WERI-Rb-1 (cell line): ENCODE data around the gene PSMB9.

ENCODE experiments used
- DNase-seq: peaks from one replicate; pipeline ENCODE4 v3.0.0-alpha.2; 2020
- H3K27ac ChIP-seq: fragments of 250-450 bp; sonication (Bioruptor Pico); 2 replicates; pipeline ENCODE4 v1.5.1; 2020; ENCODE audit warnings: mild to moderate bottlenecking, moderate library complexity
- H3K27me3 ChIP-seq: fragments of 250-450 bp; sonication (Bioruptor Pico); 2 replicates; pipeline ENCODE4 v1.5.1; 2021; ENCODE audit warnings: mild to moderate bottlenecking, low read depth, moderate library complexity; ENCODE audit not compliant: insufficient read depth, severe bottlenecking
- H3K36me3 ChIP-seq: fragments of 250-450 bp; sonication (Bioruptor Pico); 2 replicates; pipeline ENCODE4 v1.5.1; 2020; ENCODE audit warnings: mild to moderate bottlenecking, moderate library complexity
- H3K4me3 ChIP-seq: 2 replicates; pipeline ENCODE4 v1.5.1; 2011; ENCODE audit warnings: low read depth, mild to moderate bottlenecking, control low read depth, low read length
- H3K9me3 ChIP-seq: fragments of 250-450 bp; sonication (Bioruptor Pico); 2 replicates; pipeline ENCODE4 v1.5.1; 2021; ENCODE audit warnings: mild to moderate bottlenecking, moderate library complexity; ENCODE audit not compliant: severe bottlenecking
- CTCF ChIP-seq: IDR thresholded peaks from 2 replicates; pipeline ENCODE4 v1.5.1; 2011; ENCODE audit warnings: low read depth, mild to moderate bottlenecking, control low read depth, inconsistent platforms, low read length

Gene PSMB9

GRCh38 chr6:32858194-32858593, 4.2 kb downstream of the PSMB9 start:
- H3K9me3 ChIP-seq: no peaks in the 10 kb centered on the region
- H3K27ac ChIP-seq: no peak overlapping the region
- DNase-seq: no peak
- H3K27me3 ChIP-seq: peaks cover 58% of the 10 kb centered on the region
- no peak overlapping the region for H3K4me3 ChIP-seq
- no peak for TF ChIP-seq CTCF
- no peaks in the 10 kb centered on the region for H3K36me3 ChIP-seq

DNA sequence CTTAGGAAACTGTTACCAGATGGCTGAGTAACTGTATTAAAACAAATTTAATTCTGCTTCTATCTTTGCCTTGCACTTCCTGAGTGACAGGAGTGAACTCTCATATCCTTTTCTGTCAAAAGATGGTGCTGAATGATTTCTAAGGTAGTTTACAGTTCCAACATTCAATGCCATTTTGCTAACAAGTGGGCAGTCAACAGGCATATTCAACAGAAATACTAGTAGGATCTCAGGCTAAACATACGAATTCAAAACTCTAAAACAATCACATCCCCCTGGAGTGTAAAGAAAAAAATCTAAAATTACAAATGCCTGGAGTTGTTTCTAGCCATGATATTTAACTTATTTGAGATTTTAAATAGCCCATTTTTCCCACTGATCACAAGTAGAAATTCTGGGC, 6.7 kb downstream of the PSMB9 start:
- H3K36me3 ChIP-seq: no peaks in the 10 kb centered on the region
- peaks cover 53% of the 10 kb centered on the region for H3K27me3 ChIP-seq
- no peak overlapping the region for H3K4me3 ChIP-seq
- no peak overlapping the region for H3K27ac ChIP-seq
- TF ChIP-seq CTCF: no peak
- H3K9me3 ChIP-seq: no peaks in the 10 kb centered on the region
- DNase-seq: no peak

DNA sequence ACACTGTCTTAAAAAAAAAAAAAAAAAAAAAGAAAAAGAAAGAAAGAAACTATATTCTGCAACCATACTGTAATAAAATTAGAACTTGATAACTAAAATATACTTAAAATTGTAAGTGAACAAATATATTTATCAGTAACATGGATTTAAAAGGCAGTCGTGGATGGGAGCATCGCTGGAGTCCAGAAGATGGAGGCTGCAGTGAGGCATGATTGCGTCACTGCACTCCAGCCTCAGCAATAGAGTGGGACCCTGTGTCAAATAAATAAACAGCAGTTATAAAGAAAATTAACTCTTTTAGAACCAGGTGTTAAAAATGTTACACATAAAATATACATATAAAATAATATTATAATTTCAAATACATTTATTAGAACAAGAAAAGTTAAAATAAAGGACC, 8.7 kb downstream of the PSMB9 start:
- no peak for DNase-seq
- Histone ChIP-seq H3K27ac (no peak overlapping the region), H3K27me3 (peaks cover 58% of the 10 kb centered on the region)

GRCh38 chr6:32865724-32866443, 11.9 kb downstream of the PSMB9 start:
- H3K4me3 ChIP-seq: no peak overlapping the region
- H3K27me3 ChIP-seq: peaks cover 56% of the 10 kb centered on the region
- H3K27ac ChIP-seq: no peak overlapping the region
- no peak for TF ChIP-seq CTCF
- no peaks in the 10 kb centered on the region for H3K36me3 ChIP-seq
- DNase-seq: no peak
- H3K9me3 ChIP-seq: no peaks in the 10 kb centered on the region

More for the DNA sequence above, 8.7 kb downstream of the PSMB9 start:
- Histone ChIP-seq H3K4me3 (no peak overlapping the region), H3K9me3 (no peaks in the 10 kb centered on the region), H3K36me3 (no peaks in the 10 kb centered on the region)
- TF ChIP-seq CTCF: no peak

DNA sequence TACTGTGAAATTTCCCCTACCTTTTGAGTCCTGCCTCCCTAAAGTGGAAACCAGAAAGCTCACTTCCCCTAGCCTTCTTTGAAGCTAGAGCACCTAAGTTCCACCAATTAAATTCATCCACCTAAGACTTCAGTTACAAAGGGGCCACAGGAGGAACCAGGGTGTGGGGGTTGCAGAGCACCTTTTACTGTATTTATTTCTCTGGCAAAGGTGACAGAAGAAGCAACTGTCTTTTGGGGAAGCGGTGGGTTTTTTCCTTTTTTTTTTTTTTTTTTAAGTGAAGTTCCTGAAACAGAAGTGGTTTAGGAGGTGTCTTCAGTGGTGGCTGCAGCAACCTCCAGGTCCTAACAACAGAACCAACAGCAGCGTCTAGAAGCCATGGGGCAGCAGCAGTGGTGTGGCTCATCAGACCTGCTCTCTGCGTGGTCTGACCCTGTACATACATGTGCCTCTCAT, 13.1 kb downstream of the PSMB9 start:
- H3K27me3 ChIP-seq: peaks cover 56% of the 10 kb centered on the region
- TF ChIP-seq CTCF: no peak
- no peak for DNase-seq

More for the DNA sequence above, 13.1 kb downstream of the PSMB9 start:
- Histone ChIP-seq H3K9me3 (no peaks in the 10 kb centered on the region), H3K27ac (no peak overlapping the region), H3K36me3 (no peaks in the 10 kb centered on the region), H3K4me3 (no peak overlapping the region)
